HUES6 (cell line): ENCODE data around the gene CHSY3.

Experiments
- H3K27ac ChIP-seq: 2 replicates; pipeline ENCODE4 v1.7.0; 2013; ENCODE audit warnings: low read depth, mild to moderate bottlenecking, low read length, inconsistent platforms
- H3K27me3 ChIP-seq: 2 replicates; pipeline ENCODE4 v1.6.1; 2013; ENCODE audit warnings: low read length; ENCODE audit not compliant: control insufficient read depth, insufficient read depth
- H3K36me3 ChIP-seq: 2 replicates; pipeline ENCODE4 v1.6.1; 2013; ENCODE audit warnings: low read length; ENCODE audit not compliant: control insufficient read depth, insufficient read depth
- H3K4me1 ChIP-seq: 2 replicates; pipeline ENCODE4 v1.6.1; 2013; ENCODE audit warnings: low read length; ENCODE audit not compliant: control insufficient read depth, insufficient read depth
- H3K4me3 ChIP-seq: 2 replicates; pipeline ENCODE4 v1.5.1; 2013; ENCODE audit warnings: low read depth, low read length
- H3K9ac ChIP-seq: one replicate; pipeline ENCODE4 v1.6.1; 2013; ENCODE audit warnings: mild to moderate bottlenecking, low read length
- H3K9me3 ChIP-seq: 2 replicates; pipeline ENCODE4 v1.6.1; 2013; ENCODE audit warnings: low read depth, low read length; ENCODE audit not compliant: control insufficient read depth, insufficient read depth

Gene CHSY3

DNA sequence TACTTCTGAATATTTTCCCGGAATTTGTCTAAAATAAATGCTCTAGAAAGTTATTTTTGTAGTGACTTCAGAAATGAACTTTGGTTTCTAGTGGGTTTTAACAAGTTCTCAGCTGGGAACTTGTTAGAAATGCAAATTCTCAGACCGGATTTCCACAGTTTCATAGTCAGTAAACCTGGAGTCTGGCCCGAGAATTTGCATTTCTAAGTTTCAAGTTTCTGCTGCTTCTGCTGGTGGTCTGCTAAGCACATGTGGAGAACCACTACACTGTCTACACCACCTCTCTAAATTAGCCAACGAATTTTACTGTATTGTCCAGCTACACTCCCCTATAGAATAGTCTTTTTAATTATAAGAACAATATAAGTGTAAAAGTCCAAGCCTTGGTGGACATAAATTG lies 208.0 kb downstream of the CHSY3 start:
- no peaks in the 10 kb centered on the region for H3K36me3 ChIP-seq
- H3K4me3 ChIP-seq: no peak overlapping the region

DNA sequence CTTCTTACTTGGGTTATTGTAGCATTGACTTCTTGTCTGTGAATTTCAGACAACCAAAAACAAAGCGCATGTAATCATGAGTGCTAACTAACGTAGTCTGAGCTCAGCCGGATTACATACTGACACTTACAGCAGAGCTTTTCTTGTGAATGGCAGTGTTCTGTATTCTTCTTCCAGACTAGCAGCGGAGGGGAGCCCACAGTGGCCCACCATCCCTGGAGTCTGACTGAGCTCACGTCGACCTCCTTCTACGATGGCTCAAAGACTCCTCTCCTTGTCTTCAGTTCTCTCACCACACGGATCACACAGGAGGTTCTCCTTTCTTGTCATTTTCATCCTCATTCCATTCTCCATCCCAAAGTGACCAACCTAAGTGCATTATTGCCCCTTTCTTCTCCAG lies 211.4 kb downstream of the CHSY3 start:
- H3K27ac ChIP-seq: no peak overlapping the region
- no peaks in the 10 kb centered on the region for H3K36me3 ChIP-seq
- H3K4me3 ChIP-seq: no peak overlapping the region
- H3K27me3 ChIP-seq: no peaks in the 10 kb centered on the region
- peaks cover 5% of the 10 kb centered on the region for H3K4me1 ChIP-seq
- H3K9me3 ChIP-seq: no peaks in the 10 kb centered on the region
- no peak overlapping the region for H3K9ac ChIP-seq

More for the DNA sequence above, 208.0 kb downstream of the CHSY3 start:
- Histone ChIP-seq H3K4me1 (peaks cover 5% of the 10 kb centered on the region; the same call in 1 of the 2 replicates), H3K27me3 (no peaks in the 10 kb centered on the region), H3K27ac (no peak overlapping the region), H3K9me3 (no peaks in the 10 kb centered on the region), H3K9ac (no peak overlapping the region)

DNA sequence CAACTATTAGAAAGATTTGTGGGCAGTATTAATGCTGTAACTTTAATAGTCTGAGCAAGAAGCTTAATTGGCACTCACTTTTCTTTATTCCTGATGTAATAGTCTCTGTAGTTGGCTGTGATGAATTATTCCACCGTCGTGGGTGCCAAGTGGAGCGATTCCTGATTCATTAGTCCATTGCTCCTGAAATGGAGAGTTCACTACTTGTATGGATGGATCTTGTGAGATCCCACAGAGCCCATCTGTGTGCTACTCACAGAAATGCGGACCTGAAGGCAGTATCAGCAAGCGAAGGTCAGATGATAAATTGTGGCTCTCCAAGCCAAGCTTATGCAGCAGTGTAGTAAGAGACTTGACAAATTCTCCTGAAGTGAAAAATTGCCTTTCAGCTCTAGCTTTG lies 212.2 kb downstream of the CHSY3 start:
- H3K4me1 ChIP-seq: peaks cover 5% of the 10 kb centered on the region
- H3K4me3 ChIP-seq: no peak overlapping the region
- no peaks in the 10 kb centered on the region for H3K36me3 ChIP-seq
- H3K9me3 ChIP-seq: no peaks in the 10 kb centered on the region
- no peak overlapping the region for H3K27ac ChIP-seq
- H3K27me3 ChIP-seq: no peaks in the 10 kb centered on the region
- no peak overlapping the region for H3K9ac ChIP-seq

DNA sequence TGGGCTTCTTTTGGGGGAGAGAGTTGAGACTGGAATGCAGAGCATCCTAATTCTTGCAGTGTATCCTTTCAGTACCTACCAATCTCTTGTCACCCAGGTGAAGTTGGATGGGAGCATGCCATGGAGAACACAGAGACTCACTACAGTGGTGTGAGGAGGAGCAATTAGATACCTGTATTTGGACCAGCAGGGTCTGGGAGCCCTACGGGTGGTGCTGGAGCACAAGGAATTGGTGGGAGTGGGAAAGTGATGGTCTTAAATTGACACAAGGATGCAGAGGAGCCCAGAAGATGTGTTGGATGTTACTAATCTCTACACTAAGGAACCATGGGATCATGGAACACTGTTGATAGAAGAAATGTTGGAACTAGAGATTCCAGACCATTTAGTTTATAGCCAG lies 212.7 kb downstream of the CHSY3 start:
- Histone ChIP-seq H3K27me3 (no peaks in the 10 kb centered on the region), H3K4me3 (no peak overlapping the region), H3K9me3 (no peaks in the 10 kb centered on the region), H3K9ac (no peak overlapping the region), H3K36me3 (no peaks in the 10 kb centered on the region), H3K4me1 (peaks cover 5% of the 10 kb centered on the region), H3K27ac (no peak overlapping the region)

DNA sequence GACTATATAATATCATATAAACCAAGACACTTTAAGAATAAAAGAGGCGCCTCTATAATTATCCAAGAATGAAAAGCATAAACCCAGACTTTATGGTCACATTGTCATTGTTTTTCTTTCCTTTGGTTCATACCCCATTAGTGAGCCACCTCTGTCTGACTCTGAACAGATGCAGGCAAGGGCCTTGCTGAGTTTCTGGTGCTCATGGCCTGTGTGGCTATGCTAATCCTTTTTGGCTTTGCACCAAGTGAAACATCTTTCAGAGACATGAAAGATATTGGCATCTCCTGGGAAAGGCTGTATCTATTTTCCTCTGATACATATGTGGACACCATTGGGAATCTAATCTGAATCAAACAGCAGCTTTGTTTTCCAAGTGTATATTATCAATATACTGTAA lies 222.5 kb downstream of the CHSY3 start:
- Histone ChIP-seq H3K4me1 (no peaks in the 10 kb centered on the region), H3K27me3 (no peaks in the 10 kb centered on the region)

DNA sequence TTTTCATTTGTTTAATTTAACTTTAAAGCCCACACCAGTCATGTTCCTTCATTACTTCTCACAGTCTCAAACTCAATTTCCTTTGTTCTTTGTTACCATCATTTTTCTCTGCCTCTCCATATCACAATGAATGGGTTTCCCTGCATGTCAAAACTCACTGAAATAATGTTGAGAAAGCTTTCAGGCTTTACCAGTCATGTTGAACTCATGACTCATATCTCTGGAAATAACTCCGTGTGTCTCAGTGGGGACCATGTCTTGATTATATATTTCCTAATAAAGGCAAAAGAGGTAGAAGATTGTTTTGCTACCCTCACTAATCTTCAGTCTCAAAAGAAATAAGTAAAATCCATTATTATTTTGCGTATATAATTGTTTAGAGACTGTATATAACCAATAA lies 231.2 kb downstream of the CHSY3 start:
- Histone ChIP-seq H3K27ac (no peak overlapping the region), H3K36me3 (no peaks in the 10 kb centered on the region)

More for the DNA sequence above, 222.5 kb downstream of the CHSY3 start:
- Histone ChIP-seq H3K4me3 (no peak overlapping the region), H3K9me3 (no peaks in the 10 kb centered on the region), H3K27ac (no peak overlapping the region), H3K9ac (no peak overlapping the region), H3K36me3 (no peaks in the 10 kb centered on the region)

DNA sequence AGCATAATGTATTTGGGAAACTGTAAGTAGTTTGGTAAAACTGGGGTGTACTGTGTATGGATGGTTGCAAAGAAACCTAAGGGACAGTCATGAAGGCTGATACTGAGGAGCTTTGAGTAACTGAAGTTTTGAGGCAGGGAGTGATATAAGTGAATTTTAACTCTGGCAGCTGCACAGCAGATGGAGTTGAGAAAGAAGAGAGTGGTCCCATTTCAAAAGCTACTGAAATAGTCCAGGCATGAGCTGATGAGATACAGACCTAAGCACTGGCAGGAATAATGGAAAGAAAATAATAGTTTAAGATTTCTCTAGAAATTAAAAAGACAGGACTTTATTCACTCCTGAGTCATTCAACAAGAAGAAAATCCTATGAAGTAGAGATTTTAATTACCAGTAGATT lies 232.0 kb downstream of the CHSY3 start:
- no peak overlapping the region for H3K27ac ChIP-seq
- no peak overlapping the region for H3K9ac ChIP-seq
- H3K9me3 ChIP-seq: no peaks in the 10 kb centered on the region
- H3K27me3 ChIP-seq: no peaks in the 10 kb centered on the region
- no peak overlapping the region for H3K4me3 ChIP-seq
- H3K36me3 ChIP-seq: no peaks in the 10 kb centered on the region
- H3K4me1 ChIP-seq: no peaks in the 10 kb centered on the region

More for the DNA sequence above, 231.2 kb downstream of the CHSY3 start:
- no peak overlapping the region for H3K4me3 ChIP-seq
- no peak overlapping the region for H3K9ac ChIP-seq
- no peaks in the 10 kb centered on the region for H3K27me3 ChIP-seq
- no peaks in the 10 kb centered on the region for H3K9me3 ChIP-seq
- H3K4me1 ChIP-seq: no peaks in the 10 kb centered on the region

DNA sequence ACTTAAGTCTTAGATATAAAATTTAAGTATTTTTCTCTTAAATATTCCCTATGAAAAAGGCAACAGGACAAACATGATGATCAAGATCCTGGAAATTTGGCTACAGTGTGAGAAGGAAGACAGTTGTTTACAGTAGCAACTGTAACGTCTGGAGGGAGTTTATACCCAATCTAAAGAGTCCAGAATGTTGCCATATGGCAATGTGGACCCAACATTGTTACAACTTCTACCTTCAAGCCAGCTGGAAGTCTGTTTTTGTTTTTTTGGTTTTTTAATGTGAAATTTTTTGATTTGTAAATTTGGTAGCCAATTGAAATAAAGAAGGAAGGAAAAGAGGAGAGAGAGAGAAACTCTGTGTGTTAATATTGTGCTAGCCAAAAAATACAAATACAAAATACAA lies 233.4 kb downstream of the CHSY3 start:
- Histone ChIP-seq H3K27ac (no peak overlapping the region), H3K4me1 (no peaks in the 10 kb centered on the region), H3K4me3 (no peak overlapping the region), H3K36me3 (no peaks in the 10 kb centered on the region), H3K9me3 (no peaks in the 10 kb centered on the region), H3K27me3 (no peaks in the 10 kb centered on the region), H3K9ac (no peak overlapping the region)

DNA sequence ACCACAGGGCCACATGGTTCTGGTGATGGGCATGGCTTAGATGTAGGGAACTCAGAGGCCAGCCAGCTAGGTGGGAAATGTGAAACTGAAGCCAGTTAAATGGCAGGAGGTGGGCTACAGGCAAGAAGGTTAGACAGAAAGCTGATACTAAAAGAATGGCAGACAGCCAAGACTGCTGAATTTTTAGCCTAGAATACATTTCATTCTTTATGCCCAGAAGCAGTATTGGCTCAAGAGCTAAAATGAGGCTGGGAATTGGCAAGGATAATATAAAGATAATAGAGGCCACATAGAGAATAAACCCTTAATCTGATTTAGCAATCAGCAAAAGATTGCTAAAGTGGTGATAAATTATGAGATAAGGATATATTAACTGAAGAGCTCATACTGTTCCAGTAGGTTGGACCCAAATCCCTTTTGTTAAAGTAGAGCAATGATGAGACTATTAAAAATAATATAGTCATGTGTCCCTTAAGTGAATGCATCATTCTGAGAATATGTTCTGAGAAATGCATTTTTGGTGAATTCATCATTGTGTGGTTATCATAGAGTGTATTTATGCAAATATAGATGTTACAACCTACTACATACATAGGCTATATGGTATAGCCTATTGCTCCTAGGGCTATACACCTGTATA lies 234.3 kb downstream of the CHSY3 start:
- Histone ChIP-seq H3K9ac (no peak overlapping the region), H3K36me3 (no peaks in the 10 kb centered on the region), H3K9me3 (no peaks in the 10 kb centered on the region), H3K4me1 (no peaks in the 10 kb centered on the region), H3K27me3 (no peaks in the 10 kb centered on the region), H3K4me3 (no peak overlapping the region), H3K27ac (no peak overlapping the region)

DNA sequence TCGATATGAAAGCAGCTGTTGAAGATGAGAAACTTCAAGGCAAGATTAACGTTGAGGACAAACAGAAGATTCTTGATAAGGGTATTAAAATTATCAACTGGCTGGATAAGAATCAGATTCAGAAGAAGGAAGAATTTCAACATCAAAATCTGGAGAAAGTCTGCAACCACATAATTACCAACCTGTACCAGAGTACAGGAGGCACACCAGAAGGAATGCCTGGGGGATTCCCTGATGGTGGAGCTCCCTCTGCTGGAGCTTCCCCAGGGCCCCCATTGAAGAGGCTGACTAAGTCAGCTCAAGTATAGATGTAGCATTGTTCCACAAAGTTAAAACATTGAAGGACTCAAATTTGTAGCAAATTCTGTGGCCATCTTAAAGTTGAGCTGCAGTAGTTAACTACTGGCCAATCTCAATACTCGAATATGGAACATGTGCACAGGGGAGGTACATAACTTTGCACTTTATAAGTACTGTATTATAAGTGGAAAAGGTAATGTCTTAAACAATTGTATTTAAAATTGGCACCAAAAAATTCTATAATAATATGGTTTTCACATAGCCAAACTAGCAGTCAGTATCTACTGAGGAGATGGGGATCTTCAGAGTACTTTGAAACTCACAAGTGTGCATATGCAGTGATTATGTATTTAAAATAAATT lies 237.5 kb downstream of the CHSY3 start:
- Histone ChIP-seq H3K27ac (0 out of 2 replicates have a peak overlapping the region, but pooled peaks have one; percentile 7), H3K27me3 (no peaks in the 10 kb centered on the region), H3K4me3 (no peak overlapping the region), H3K36me3 (no peaks in the 10 kb centered on the region), H3K9me3 (peaks cover 5% of the 10 kb centered on the region; the same call in 1 of the 2 replicates), H3K9ac (no peak overlapping the region), H3K4me1 (no peaks in the 10 kb centered on the region; the same call in 1 of the 2 replicates)

DNA sequence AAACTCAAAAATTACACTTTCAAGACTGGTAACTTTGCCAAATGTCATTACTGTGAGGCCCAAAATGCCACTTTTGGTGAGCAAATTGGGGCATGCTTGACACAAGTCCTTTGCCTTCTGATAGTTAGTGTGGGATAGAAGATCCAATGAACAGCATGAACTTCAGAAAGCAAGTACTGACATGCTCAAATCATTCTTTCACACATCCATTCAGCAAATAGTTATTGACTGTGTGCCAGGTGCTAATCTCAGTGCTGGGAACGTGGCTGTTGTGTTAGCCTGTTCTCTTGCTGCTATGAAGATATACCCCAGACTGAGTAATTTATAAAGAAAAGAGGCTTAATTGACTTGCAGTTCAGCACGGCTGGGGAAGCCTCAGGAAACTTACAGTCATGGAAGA lies 247.0 kb downstream of the CHSY3 start:
- H3K9me3 ChIP-seq: 0 out of 2 replicates have a peak, but pooled peaks cover 9% of the 10 kb centered on the region
- H3K4me1 ChIP-seq: peaks cover 15% of the 10 kb centered on the region
- H3K27ac ChIP-seq: no peak overlapping the region
- H3K27me3 ChIP-seq: no peaks in the 10 kb centered on the region
- no peak overlapping the region for H3K4me3 ChIP-seq
- H3K36me3 ChIP-seq: no peaks in the 10 kb centered on the region
- H3K9ac ChIP-seq: no peak overlapping the region
